SK-N-SH (cell line): ENCODE results near the gene ITPRID1.

Experiments used
- EZH2phosphoT487 ChIP-seq: fragments of 200-600 bp; sonication (generic); IDR thresholded peaks from 2 replicates; pipeline ENCODE4 v1.6.1; 2017; ENCODE audit warnings: low read depth, mixed run types, mild to moderate bottlenecking, antibody characterized with exemption, moderate library complexity, borderline replicate concordance
- FOXJ3 ChIP-seq: sonication (generic); formaldehyde crosslinking; IDR thresholded peaks from 2 replicates; pipeline ENCODE4 v1.5.1; 2020; ENCODE audit warnings: mild to moderate bottlenecking, missing genetic modification reagents
- FOXM1 ChIP-seq: IDR thresholded peaks from 2 replicates; pipeline ENCODE4 v1.4.0; 2012; ENCODE audit warnings: low read depth, mild to moderate bottlenecking
- GABPA ChIP-seq: IDR thresholded peaks from 2 replicates; pipeline ENCODE4 v1.4.0; 2012; ENCODE audit warnings: low read depth, mild to moderate bottlenecking
- MXI1 ChIP-seq: IDR thresholded peaks from 2 replicates; pipeline ENCODE4 v1.6.1; 2012; ENCODE audit warnings: mild to moderate bottlenecking, low read depth, low read length, improper control_type of control experiment
- NFIC ChIP-seq: IDR thresholded peaks from 2 replicates; pipeline ENCODE4 v1.4.0; 2012; ENCODE audit warnings: borderline replicate concordance
- POLR2AphosphoS5 ChIP-seq: IDR thresholded peaks from 2 replicates; pipeline ENCODE4 v1.6.1; 2012; ENCODE audit warnings: low read depth, low read length
- RAD21 ChIP-seq: IDR thresholded peaks from 2 replicates; pipeline ENCODE4 v1.6.1; 2012; ENCODE audit warnings: mild to moderate bottlenecking, low read length
- RCOR1 ChIP-seq: fragments of 150-350 bp; IDR thresholded peaks from 2 replicates; pipeline ENCODE4 v1.6.1; 2017; ENCODE audit warnings: antibody characterized with exemption, low read length
- RFX5 ChIP-seq: IDR thresholded peaks from 2 replicates; pipeline ENCODE4 v1.6.1; 2012; ENCODE audit warnings: mild to moderate bottlenecking, improper control_type of control experiment, low read length
- SIN3A ChIP-seq: IDR thresholded peaks from 2 replicates; pipeline ENCODE4 v1.6.1; 2012; ENCODE audit warnings: low read depth, mild to moderate bottlenecking, low read length, moderate library complexity, borderline replicate concordance
- TAF1 ChIP-seq: IDR thresholded peaks from 2 replicates; pipeline ENCODE4 v1.6.1; 2012; ENCODE audit warnings: low read depth, mild to moderate bottlenecking, low read length, moderate library complexity, borderline replicate concordance
- TF ChIP-seq, protein P1 (sequence below): fragments of 200-600 bp; sonication (generic); IDR thresholded peaks from 2 replicates; pipeline ENCODE4 v1.6.1; 2017; ENCODE audit warnings: antibody characterized with exemption, mild to moderate bottlenecking, moderate library complexity

GRCh38 chr7:31602041-31602625 is 88.2 kb downstream of the ITPRID1 start:
- TF ChIP-seq, protein P1, sequence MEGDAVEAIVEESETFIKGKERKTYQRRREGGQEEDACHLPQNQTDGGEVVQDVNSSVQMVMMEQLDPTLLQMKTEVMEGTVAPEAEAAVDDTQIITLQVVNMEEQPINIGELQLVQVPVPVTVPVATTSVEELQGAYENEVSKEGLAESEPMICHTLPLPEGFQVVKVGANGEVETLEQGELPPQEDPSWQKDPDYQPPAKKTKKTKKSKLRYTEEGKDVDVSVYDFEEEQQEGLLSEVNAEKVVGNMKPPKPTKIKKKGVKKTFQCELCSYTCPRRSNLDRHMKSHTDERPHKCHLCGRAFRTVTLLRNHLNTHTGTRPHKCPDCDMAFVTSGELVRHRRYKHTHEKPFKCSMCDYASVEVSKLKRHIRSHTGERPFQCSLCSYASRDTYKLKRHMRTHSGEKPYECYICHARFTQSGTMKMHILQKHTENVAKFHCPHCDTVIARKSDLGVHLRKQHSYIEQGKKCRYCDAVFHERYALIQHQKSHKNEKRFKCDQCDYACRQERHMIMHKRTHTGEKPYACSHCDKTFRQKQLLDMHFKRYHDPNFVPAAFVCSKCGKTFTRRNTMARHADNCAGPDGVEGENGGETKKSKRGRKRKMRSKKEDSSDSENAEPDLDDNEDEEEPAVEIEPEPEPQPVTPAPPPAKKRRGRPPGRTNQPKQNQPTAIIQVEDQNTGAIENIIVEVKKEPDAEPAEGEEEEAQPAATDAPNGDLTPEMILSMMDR = no peak
- TF ChIP-seq RFX5 = no peak
- no peak for TF ChIP-seq EZH2phosphoT487
- TF ChIP-seq RCOR1 = no peak
- no peak for TF ChIP-seq POLR2AphosphoS5
- no peak for TF ChIP-seq TAF1
- TF ChIP-seq MXI1 = no peak
- no peak for TF ChIP-seq GABPA
- TF ChIP-seq NFIC = no peak
- TF ChIP-seq FOXJ3 (CRISPR knock-in tag) = no peak
- TF ChIP-seq RAD21 = no peak
- no peak for TF ChIP-seq FOXM1
- no peak for TF ChIP-seq SIN3A
